Measurements from ENCODE around the gene MAN2B2.

Gene MAN2B2

DNA sequence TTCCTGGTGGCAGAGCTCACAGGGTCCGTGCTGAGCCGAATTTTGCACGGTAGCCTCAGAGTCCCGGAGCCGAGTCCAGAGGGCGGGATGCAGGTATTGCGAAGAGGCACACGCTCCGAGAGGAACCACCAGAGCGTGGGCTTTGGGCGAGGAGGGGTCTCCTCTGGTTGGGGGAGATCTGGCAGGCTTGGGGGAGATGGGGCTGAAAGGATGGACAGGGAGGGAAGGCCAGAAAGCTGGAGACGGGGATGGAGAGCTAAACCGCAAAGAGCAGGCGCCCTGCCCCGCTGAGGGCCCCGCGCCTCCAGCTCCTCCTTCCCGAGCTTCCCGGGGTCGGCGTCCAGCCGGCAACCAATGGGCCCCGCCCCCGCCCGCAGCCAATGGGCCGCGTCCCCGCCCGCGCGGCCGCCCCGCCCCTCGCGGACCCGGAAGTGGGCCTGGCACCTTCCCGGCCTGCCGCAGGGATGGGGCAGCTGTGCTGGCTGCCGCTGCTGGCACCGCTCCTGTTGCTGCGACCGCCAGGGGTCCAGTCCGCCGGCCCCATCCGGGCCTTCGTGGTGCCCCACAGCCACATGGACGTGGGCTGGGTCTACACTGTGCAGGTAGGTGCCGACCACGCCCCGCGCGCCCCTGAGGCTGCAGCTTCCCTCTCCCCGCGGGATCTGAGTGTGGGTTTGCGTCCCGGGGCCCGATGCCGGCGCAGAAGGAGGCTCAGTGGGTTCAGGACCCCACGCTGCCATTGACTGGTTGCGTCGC, at the start of gene MAN2B2:
Gene MAN2B2 (plus strand): TSS at position 443 of the 756 bp plus-strand sequence. CDS start 22 bp downstream, at position 465.
- peak; percentile 65 to 86 (median 75) for DNase-seq (ENCODE audit: low read depth in 3 of 3)

DNA sequence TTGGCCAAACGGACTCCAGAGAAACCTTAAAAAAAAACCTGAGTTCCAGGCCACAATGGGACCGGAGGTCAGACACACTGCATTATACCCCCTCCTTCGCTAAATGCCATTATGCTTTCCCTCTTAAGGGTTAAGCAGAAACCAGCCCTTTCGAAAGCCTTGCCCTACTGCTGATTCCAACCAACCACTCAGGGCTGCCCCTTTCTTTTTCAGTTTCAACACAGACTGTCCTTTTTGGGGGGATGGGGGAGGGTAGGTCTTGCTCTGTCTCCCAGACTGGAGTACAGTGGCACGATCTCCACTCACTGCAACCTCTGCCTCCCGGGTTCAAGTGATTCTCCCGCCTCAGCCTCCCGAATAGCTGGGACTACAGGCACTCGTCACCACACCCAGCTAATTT, 49.5 kb upstream of the MAN2B2 start:
- no peak for DNase-seq (ENCODE audit: low read depth in 3 of 3)

DNA sequence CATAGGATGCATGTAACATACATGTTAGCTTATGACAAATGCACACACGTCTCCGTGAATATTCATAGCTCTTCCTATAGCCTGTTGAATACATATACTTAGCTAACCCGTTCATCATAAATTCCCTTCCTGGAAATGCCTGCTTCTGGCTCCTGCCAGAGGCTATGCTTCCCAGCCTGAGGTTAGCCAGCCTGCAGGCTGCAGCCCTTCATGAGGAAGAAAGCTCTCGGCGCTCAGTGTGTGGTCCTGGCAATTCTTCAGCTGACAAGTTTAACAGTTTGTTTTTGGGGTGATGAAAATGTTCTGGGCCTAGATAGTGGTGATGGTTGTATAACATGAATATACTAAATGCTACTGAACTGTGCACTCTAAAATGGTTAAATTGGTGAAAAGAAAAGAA, 48.8 kb upstream of the MAN2B2 start:
- no peak for DNase-seq (ENCODE audit: low read depth in 3 of 3)

DNA sequence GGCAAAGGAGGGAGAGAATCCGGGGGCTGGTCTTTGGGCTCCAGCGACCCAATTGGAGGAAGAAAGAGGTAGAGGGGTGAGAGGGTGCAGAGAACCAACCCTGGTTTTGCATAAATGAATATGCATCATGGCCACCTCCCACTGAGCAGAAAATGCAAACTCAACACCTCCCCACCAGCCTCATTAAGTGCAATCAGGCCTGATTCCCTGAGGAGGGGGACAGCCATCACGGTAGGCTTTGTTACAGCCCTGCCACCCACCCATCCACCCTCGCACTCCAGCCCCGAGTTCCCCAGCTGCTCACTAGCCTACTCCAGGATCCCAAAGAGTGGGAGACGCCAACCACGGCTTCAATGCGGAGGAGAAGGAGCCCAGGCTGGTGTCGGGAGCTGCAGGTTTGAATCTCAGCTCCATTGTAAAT, 48.3 kb upstream of the MAN2B2 start:
- no peak for DNase-seq (ENCODE audit: low read depth in 3 of 3)

DNA sequence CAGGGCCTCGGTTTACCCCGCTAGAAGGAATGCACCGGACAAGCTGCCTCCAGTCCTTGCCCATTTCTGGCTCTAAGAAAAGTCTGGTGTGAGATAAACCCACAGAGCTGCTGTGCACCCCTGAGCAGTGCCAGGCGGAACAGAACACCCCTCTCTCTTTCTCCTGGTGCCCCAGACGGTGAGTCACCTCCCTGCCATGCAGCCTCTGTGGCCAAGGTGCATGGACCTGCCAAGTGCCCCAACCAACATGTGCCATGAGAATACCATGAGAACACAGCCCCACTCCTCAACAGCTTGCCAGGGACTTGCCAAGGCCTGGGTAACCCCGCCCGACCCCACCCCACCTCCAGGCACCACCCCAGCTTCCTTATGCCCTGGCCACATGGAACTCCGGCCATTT, 47.7 kb upstream of the MAN2B2 start:
- no peak for DNase-seq (ENCODE audit: low read depth in 3 of 3)

DNA sequence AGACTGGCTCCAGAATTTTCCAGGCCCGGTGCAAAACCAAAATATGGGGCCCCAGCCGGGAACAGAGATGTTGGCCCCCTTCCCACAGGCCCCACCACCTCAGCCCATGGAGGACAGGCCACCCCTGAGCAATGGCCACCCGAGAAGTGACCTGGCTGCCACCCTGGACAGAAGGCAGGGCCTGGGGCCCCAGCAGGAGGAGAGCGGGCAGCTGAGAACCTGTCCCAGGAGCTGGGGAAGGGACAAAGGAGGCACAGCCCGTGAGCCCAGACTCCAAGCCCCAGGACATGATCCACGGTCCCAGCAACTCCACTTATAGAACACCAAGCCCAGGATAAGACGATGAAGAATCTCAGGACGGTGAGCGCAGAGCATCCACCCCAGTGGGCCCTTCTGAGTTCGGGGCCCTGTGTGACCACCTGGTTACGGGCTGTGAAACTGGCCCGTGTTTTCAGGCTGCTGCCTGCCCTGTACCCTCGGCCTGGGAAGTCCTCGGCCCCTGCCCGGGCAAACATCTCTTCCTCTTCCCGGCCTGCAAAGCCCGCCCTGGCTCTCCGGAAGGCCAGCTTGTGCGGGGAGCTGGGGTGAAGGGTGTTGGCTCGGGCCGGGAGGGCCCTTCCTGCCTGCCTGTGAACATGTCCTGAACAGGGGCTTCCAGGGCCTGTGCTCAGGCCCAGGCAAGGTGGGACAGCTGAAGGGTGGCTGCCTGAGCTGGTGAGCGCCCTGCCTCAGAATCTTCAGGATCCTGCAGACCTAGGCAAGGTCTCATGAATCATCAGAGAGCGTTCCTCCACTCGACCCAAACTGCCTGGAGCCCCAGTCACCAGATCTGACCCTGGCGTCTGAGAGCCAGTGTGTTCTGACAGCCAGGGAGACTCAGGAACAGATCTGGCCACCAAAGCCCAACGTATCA, 47.0 kb upstream of the MAN2B2 start:
- no peak for DNase-seq (ENCODE audit: low read depth in 3 of 3)

DNA sequence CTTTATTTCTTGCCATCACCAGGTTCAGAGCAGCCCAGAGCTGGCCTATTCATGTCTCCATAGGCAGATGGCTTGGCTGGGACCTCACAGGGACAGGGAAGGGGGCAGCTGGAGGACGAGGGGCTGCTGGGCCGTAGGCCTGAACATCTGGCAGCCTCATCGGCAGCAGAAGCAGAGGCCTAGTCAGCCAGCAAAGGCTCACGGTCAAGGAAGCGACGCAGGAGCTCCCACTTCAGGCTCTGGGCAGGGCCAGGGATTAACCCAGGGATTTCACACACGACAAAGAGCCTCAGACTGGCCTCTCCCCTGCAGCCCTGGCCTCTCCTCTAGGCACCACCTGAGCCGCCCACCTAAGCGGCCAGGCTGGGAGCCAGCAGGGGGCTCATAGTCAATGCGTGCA, 46.0 kb upstream of the MAN2B2 start:
- DNase-seq (ENCODE audit: low read depth in 3 of 3), result no peak

DNA sequence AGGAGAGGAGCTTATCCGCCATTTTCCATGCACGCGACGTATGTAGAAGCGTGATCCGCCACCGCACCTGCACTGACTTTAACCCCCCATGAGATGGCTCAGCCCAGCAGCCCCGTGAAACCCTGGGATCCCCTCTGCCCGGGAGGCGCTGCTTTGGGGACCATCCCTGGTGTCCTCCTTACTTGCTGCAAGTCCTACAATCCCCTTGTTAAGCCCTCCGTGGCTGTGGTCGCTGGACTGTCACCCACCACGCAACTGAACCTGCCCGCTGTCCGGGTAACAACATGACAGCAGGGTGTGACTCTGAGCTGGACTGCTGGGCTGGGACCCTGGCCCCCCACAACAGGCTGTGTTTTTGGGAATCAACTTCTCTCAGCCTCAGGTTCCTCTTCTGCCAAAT, 44.7 kb upstream of the MAN2B2 start:
- DNase-seq (ENCODE audit: low read depth in 3 of 3), result no peak

DNA sequence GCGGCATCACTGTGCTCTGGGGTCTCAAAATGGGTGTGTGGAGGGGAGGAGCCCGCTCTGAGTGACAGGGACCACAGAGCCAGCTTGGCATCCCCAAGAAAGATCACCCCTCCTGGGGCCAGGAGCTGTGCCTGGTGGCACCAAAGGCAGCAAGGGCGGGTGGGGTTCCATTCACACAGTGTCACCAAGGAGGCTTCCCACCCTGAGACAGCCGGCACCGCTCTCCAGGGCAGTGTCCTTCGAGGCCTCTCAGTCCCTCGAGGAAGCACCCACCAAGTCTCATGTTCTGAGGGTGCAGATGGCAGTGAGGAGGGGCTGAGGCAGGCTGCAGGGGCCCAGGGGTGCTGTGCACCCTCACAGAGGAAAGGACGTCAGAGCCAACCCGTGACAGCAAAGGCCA, 44.0 kb upstream of the MAN2B2 start:
- DNase-seq (ENCODE audit: low read depth in 3 of 3), result no peak

DNA sequence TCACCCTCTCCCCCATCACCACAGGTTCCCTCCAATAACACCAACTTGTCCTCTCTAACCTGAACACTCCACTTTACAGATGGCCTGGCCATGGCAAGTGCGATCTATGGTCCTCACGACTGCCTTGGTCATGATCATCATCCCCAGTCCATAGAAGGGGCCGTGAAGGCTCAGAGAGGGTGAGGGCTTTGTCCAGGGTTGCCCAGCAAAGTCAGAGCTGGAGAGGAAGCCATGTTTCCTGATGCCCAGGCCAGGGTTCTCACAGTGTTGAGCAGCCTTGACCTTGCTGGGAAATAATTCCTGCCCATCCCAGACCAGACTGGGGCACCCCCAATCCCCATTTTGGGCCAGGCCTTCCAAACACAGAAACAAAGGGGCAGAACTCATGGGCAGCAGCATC, 42.9 kb upstream of the MAN2B2 start:
- DNase-seq (ENCODE audit: low read depth in 3 of 3), result no peak

DNA sequence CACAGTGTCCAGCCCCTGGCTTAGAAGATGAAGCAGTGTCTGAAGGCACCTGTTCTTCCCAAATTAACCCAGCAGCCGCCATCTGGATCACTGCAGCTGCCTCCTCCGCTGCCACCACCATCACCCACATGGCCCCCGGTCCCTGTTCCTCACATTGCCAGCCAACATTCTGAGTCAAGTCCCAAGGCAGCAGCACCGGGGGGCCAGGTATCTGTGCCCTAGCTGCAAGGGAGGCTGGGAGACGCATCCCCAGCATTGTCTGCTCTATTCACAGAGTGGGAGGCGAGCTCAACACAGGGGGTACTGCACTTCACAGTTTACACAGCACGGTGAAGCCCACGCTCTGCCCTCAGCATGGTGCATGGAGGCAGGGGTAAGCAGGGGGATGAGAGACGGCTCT, 42.3 kb upstream of the MAN2B2 start:
- DNase-seq (ENCODE audit: low read depth in 3 of 3), result no peak

DNA sequence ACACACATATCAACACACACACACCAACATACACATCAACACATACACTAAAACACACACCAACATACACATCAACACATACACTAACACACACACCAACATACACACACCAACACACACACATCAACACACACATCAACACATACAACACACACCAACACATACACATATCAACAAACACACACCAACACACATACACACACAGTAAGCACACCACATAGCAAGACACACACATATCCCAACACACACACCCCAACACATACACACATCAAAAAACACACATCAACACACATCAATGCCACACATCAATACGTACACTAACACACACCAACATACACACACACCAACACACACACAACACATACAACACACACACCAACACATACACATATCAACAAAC, 40.9 kb upstream of the MAN2B2 start:
- DNase-seq (ENCODE audit: low read depth in 3 of 3), result no peak

DNA sequence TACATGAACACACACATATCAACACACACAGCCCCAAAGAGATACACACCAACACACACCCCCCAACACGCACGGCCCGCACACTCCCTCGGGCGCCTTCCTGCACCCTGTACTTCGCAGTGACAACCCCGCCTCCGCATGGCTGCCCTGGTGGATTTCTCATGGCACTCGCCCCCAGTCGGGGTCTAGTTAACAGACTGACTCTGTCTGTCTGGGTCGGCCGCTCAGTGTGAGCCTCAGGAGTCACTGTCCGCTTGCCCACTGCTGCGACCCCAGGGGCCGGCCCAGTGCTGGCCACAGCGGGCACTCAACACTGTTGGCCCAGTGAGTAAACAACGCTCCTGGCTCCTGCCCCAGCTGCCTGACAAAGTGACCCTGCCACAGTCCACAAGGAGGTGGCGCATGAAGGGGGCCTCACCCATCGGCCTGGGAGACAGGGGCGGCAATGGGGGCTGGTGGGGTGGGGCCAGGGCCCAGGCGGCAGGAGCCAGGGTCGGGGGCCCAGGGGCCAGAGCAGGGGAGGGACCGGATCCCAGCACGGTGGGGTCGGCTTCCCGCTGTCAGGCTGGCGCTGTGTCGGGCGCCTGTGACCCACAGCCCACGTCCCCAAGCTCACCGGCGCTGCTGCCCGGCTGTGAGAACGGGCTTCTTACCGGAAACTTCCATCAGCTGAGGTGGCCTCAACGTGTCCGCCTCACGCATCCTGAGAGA, 40.2 kb upstream of the MAN2B2 start:
- DNase-seq (ENCODE audit: low read depth in 3 of 3), result no peak

DNA sequence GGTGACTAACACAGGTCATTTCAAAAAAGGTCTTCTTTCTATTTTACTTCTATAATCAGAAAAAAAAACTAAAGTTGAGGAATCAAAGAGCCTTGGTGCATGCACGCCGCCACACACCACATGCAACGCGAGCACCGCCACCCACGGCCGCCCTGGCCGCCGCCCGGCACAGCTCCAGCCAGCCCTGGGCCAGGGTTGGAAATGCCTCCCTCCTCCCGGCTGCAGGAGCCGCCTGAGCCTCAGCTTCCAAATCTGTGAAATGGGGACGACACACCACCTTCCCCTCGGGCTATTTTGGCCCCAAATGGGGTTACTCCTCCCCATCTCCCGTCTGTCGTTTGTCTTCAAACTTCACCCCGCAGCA, 39.7 kb upstream of the MAN2B2 start:
- no peak for DNase-seq (ENCODE audit: low read depth in 3 of 3)

DNA sequence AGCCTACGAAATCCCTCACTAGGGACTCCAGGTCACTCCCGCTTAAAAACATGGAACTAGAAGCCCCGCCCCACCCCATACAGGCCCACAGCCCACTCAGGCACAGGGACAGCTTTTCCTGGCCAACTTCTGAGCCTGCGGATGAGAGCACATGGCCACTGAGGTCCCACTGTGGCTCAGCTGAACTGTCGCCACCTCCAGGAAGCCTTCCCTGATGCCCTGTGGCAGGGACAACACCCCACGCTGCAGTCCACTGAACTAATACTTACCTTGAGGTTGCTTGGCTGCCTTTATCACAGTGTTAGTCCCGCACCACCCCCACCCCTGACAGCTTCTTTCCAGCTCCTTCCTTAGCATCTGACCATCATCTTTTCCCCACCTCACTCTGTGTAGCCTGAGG, 39.3 kb upstream of the MAN2B2 start:
- no peak for DNase-seq (ENCODE audit: low read depth in 3 of 3)

DNA sequence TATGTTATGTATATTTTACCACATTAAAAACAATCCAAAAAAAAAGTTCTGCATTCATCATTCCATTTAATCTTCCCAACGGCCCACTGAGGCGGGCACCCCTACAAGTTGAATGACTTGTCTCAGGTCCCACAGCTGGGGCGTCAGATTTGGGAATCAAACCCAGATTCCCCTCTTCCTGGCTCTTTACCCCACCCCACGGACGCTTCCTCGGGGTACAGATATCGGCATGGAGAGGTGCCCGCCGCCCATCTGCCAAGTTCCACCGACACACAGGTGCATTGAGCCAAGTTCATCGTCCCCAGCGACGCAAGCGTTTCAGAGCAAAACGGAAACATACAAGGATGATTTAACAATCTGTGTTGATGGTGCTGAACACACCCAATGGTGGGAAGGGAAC, 36.9 kb upstream of the MAN2B2 start:
- no peak for DNase-seq (ENCODE audit: low read depth in 3 of 3)

DNA sequence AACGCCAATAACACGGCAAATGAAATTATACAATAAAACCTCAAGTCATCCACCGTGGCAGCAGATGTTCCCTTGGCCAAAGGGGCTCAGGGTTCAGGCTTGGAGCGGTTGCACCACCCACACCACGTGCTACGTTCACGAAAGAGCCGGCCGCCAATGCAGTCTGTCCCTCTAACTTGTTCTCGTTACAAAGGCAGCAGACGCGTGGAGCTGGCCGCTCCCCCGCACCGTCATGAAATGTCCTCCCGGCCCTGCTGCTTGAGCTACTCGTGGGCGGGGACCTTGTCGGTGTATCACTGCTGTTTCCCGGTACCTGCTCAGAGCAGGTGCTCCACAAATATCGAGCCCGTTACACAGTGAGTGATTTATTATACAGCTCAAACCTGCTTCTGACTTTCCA, 36.4 kb upstream of the MAN2B2 start:
- no peak for DNase-seq (ENCODE audit: low read depth in 3 of 3)

DNA sequence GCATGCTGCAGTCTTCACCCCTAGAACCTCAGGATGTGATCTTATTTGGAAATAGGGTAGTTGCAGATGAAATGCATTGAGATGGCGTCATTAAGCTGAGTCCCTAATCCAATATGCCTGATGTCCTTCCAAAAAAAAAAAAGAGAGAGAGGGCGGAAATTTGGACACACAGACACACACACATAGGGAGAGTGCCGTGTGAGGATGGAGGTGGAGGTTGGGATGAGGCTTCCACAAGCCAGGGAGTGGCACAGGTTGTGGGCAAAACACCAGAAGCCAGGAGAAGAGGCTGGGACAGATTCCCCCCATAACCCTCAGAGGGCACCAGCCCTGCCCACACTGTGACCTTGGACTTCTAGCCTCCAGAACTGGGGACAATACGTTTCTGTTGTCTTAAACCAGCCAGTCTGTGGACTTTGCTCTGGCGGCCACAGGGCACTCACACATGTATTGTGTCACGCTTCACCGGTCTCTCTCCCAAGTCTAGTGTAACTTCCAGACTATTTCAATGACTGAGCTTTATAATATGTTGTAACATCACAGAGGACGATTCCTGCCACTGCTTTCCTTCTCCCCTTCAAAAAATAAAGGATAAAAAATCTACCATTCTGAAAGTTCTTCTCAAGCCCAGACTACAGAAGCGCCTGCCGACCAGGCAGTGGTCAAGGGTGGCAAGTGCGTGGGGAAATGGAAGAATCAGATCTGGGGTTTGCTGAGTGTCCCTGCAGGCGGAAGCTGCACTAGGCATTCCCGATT, 35.8 kb upstream of the MAN2B2 start:
- DNase-seq (ENCODE audit: low read depth in 3 of 3), result no peak

DNA sequence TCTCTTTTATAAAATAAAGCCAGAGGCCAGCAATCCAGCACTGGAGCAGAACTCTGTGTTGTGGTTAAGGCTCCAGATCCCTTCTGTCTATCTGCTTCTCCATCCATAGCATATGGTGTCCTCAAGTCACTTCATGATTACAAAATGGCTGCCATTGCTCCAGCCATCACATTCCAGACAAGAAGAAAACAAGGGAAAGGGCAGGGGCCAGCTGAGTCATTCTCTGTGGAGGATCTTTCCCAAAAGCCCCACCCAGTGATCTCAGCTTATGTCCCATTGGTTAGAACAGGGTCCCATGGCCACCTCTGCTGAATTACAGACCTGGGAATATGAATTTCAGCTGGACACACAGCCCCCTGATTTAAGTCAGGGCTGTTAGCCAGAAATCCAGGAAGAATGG, 34.1 kb upstream of the MAN2B2 start:
- no peak for DNase-seq (ENCODE audit: low read depth in 3 of 3)

DNA sequence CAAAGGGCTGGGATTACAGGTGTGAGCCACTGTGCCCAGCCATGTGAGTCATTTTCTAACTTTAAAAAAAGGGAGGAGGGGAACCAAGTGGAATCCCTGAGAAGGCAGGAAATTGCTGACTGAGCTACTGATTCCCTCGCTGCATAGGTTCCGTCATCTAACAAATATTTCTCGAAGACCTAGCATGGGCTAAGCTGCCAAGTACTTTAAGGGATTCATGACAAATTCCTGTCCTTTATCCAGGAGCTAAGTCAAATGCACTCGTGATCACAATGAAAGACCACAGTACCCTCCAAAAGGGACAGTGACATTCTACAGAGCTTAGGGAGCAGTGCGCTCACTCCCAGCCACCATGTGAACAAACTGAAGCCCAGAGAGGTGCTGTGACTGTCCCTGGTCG, 33.2 kb upstream of the MAN2B2 start:
- no peak for DNase-seq (ENCODE audit: low read depth in 3 of 3)

DNA sequence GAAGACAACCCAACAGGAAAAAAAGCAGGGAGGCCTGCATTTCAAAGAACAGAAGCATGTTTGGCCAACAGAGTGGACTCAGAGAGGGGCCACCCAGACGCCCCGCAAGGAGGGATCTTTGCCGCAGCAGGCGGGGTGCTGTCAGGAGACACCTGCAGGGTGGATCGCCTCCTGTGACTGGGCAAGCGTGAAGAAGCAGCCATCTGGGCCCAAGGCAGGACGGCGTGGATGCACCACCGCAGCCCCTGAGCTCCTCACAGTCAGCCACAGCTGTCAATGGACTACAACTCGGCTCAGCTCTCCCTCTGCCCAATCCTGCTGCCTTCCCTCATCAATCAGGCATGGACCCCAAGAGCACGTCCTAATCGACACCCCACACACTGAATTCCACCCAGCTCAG, 32.0 kb upstream of the MAN2B2 start:
- no peak for DNase-seq (ENCODE audit: low read depth in 3 of 3)

DNA sequence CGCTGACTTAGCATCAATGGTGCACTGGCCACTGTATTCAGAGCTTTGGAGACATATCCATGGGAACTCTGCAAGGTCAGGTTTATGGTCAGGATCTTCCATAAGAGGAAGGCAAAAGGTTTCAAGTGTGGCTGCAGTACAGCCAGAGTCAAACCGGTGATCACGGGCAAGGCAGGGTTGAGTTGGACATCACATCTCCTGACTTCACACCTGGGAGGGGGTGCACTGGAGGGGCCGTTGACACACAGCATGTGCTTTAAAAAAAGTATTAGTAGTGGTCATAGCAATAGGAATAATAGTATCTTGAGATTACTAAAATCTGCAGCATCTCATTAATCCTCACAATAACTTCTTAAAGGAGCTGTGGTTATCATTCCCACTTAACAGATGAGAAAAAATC, 28.9 kb upstream of the MAN2B2 start:
- DNase-seq (ENCODE audit: low read depth in 3 of 3), result no peak
